GM19023 (cell line): ENCODE measurements around the gene SOCS1.

Experiments used
- ATAC-seq: cut with Tn5 transposase; IDR thresholded peaks from one replicate; pipeline ENCODE4 v1.9.1; 2021; ENCODE audit warnings: mild to moderate bottlenecking, moderate library complexity; ENCODE audit not compliant: unreplicated experiment

Gene SOCS1

GRCh38 chr16:11289202-11289601, 33.2 kb upstream of the SOCS1 start:
- ATAC-seq = no peak

- ATAC-seq = no peak
These were observed 29.8 kb upstream of the SOCS1 start for GRCh38 chr16:11285842-11286241.

GRCh38 chr16:11283820-11284248, 27.8 kb upstream of the SOCS1 start:
- no peak for ATAC-seq

- no peak for ATAC-seq
These were observed 24.9 kb upstream of the SOCS1 start, which contains the start of gene PRM1 for GRCh38 chr16:11280616-11281522. Gene PRM1 (minus strand): TSS chr16:11281330. CDS start chr16:11281238, 92 bp downstream.

- ATAC-seq = no peak
These were observed 23.0 kb upstream of the SOCS1 start for GRCh38 chr16:11278681-11279628.

- ATAC-seq = no peak
These were observed 21.8 kb upstream of the SOCS1 start for GRCh38 chr16:11277607-11278337.

- no peak for ATAC-seq
These were observed 21.0 kb upstream of the SOCS1 start for GRCh38 chr16:11276896-11277593.

GRCh38 chr16:11276143-11276895, 20.3 kb upstream of the SOCS1 start, which contains the start of gene PRM2:
Gene PRM2 (minus strand): TSS chr16:11276480. CDS start chr16:11276370, 110 bp downstream.
- no peak for ATAC-seq

- ATAC-seq = no peak
These were observed 19.0 kb upstream of the SOCS1 start for GRCh38 chr16:11274964-11275363.

- no peak for ATAC-seq
These were observed 17.8 kb upstream of the SOCS1 start for GRCh38 chr16:11273721-11274324.

- ATAC-seq = no peak
These were observed 17.1 kb upstream of the SOCS1 start, which contains the start of gene PRM3 for GRCh38 chr16:11272921-11273720. Gene PRM3 (minus strand): TSS chr16:11273629. CDS start chr16:11273595, 34 bp downstream.

GRCh38 chr16:11272484-11272883, 16.5 kb upstream of the SOCS1 start:
- ATAC-seq = no peak

- no peak for ATAC-seq
These were observed 15.6 kb upstream of the SOCS1 start for GRCh38 chr16:11271610-11272009.

- no peak for ATAC-seq
These were observed 14.7 kb upstream of the SOCS1 start for GRCh38 chr16:11270602-11271162.

- ATAC-seq = no peak
These were observed 12.9 kb upstream of the SOCS1 start, which contains the start of gene TNP2 for GRCh38 chr16:11268921-11269375. Gene TNP2 (minus strand): TSS chr16:11269325. CDS start chr16:11269262, 63 bp downstream.

- ATAC-seq = no peak
These were observed 9.1 kb upstream of the SOCS1 start for GRCh38 chr16:11265124-11265523.

- no peak for ATAC-seq
These were observed 8.3 kb upstream of the SOCS1 start for GRCh38 chr16:11264155-11264832.
